Endothelial cell of umbilical vein (primary cell): ENCODE results near the gene VWC2.

Experiments
- EZH2 ChIP-seq: IDR thresholded peaks from 2 replicates; pipeline ENCODE4 v1.6.1; 2012; ENCODE audit warnings: borderline replicate concordance, low read depth, mild to moderate bottlenecking, moderate library complexity, low read length, inconsistent platforms; ENCODE audit not compliant: severe bottlenecking
- MYC ChIP-seq: IDR thresholded peaks from one replicate; pipeline ENCODE4 v1.6.1; 2011; ENCODE audit warnings: mild to moderate bottlenecking, low read depth, low read length
- POLR2AphosphoS5 ChIP-seq: IDR thresholded peaks from 2 replicates; pipeline ENCODE4 v1.6.1; 2012; ENCODE audit warnings: low read depth, mild to moderate bottlenecking, control low read depth, low read length, moderate library complexity; ENCODE audit not compliant: insufficient read depth
- TF ChIP-seq, protein P1 (sequence below), 2 donors: IDR thresholded peaks; 1 replicate in 1 of 2; 2 replicates in 1 of 2; pipeline ENCODE4 v1.5.1; 2011; ENCODE audit warnings: low read length in 2 of 2, mild to moderate bottlenecking in 2 of 2, moderate library complexity in 2 of 2, control low read depth in 1 of 2, inconsistent platforms in 1 of 2, low read depth in 1 of 2; ENCODE audit not compliant: insufficient read depth in 1 of 2; ENCODE audit errors: extremely low read depth in 1 of 2
- TF ChIP-seq, protein P2 (sequence below): IDR thresholded peaks from 2 replicates; pipeline ENCODE4 v1.6.1; 2011; ENCODE audit not compliant: insufficient read depth, insufficient read length

DNA sequence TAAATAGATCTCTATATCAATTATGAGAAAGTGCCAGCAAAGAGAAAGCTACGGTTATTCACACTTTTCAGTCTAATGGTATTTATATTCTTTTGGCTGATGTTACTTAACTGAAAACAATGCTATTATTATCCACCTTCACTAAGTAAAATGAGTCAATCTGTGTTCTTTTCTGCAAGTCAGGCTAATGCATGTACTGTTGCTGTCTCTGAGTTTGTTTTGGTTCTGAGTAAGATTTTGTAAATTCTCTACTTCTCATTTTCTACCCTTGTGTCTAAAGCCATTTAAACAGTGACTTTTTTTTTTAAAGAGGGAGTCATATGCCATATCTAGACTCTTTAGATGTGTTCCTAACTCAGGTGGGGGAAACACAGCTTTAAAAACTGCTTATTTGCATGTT is 7.5 kb downstream of the VWC2 start:
- TF ChIP-seq, protein P1, sequence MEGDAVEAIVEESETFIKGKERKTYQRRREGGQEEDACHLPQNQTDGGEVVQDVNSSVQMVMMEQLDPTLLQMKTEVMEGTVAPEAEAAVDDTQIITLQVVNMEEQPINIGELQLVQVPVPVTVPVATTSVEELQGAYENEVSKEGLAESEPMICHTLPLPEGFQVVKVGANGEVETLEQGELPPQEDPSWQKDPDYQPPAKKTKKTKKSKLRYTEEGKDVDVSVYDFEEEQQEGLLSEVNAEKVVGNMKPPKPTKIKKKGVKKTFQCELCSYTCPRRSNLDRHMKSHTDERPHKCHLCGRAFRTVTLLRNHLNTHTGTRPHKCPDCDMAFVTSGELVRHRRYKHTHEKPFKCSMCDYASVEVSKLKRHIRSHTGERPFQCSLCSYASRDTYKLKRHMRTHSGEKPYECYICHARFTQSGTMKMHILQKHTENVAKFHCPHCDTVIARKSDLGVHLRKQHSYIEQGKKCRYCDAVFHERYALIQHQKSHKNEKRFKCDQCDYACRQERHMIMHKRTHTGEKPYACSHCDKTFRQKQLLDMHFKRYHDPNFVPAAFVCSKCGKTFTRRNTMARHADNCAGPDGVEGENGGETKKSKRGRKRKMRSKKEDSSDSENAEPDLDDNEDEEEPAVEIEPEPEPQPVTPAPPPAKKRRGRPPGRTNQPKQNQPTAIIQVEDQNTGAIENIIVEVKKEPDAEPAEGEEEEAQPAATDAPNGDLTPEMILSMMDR (IDR thresholded peaks at IDR 0.05; ENCODE audit: extremely low read depth in 1 of 2, insufficient read depth in 1 of 2, low read depth in 1 of 2, low read length in 2 of 2), result no peak
- TF ChIP-seq EZH2 (no peak), POLR2AphosphoS5 (no peak), MYC (no peak)
- TF ChIP-seq, protein P2, sequence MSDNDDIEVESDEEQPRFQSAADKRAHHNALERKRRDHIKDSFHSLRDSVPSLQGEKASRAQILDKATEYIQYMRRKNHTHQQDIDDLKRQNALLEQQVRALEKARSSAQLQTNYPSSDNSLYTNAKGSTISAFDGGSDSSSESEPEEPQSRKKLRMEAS, result no peak
